SK-N-SH (cell line): ENCODE measurements around the gene TUBGCP3. TPM values are rescaled to one million over a fixed set of nuclear protein-coding genes. Genes with fewer than 3 reads are reported as not detected.

Experiments
- CTCF ChIA-PET: fragments of 300-600, 350-600 bp; formaldehyde crosslinking; extraction: SDS; loops from one replicate; lab custom pipeline; 2021; lab: Yijun Ruan, JAX
- POLR2A ChIA-PET: fragments of 350-600 bp; sonication (Branson Sonifier 250); formaldehyde crosslinking; extraction: SDS; loops from one replicate; lab custom pipeline; 2020; ENCODE audit warnings: antibody characterized with exemption, inconsistent platforms; lab: Yijun Ruan, JAX
- DNase-seq: peaks from one replicate; pipeline ENCODE4 v3.0.0; 2012
- H2AFZ ChIP-seq: fragments of 200-600 bp; sonication (generic); 2 replicates; pipeline ENCODE4 v1.8.1; 2016; ENCODE audit warnings: antibody characterized with exemption, mild to moderate bottlenecking, low read depth
- H3F3A ChIP-seq: fragments of 200-600 bp; sonication (generic); replicated peaks from 2 replicates; pipeline ENCODE3; 2016; ENCODE audit warnings: antibody characterized with exemption, mild to moderate bottlenecking; ENCODE audit not compliant: insufficient read depth
- H3K27ac ChIP-seq, 2 experiments: fragments of 200-500 bp in 1 of 2; fragments of 200-600 bp in 1 of 2; sonication (Bioruptor generic) in 1 of 2; sonication (generic), shearing (Covaris generic) in 1 of 2; 2 replicates each; pipeline versions ENCODE4 v1.5.1 to v1.6.1; 2014 to 2016; ENCODE audit warnings: low read depth in 2 of 2, inconsistent platforms in 1 of 2, low read length in 1 of 2, mild to moderate bottlenecking in 1 of 2, mixed read lengths in 1 of 2
- H3K27me3 ChIP-seq: fragments of 200-600 bp; sonication (generic), shearing (Covaris generic); 2 replicates; pipeline ENCODE4 v1.6.1; 2016; ENCODE audit warnings: mixed run types; ENCODE audit not compliant: insufficient read depth
- H3K36me3 ChIP-seq, 2 experiments: fragments of 200-500 bp in 1 of 2; fragments of 200-600 bp in 1 of 2; sonication (Bioruptor generic) in 1 of 2; sonication (generic) in 1 of 2; replicated peaks in 1 of 2; 2 replicates each; pipeline versions ENCODE3 to v1.5.1; 2014 to 2016; ENCODE audit warnings: low read length in 1 of 2, mild to moderate bottlenecking in 1 of 2; ENCODE audit not compliant: insufficient read depth in 2 of 2, control insufficient read depth in 1 of 2
- H3K4me1 ChIP-seq, 2 experiments: fragments of 200-500 bp in 1 of 2; fragments of 200-600 bp in 1 of 2; sonication (Bioruptor generic) in 1 of 2; sonication (generic), shearing (Covaris generic) in 1 of 2; 2 replicates each; pipeline versions ENCODE4 v1.5.1 to v1.6.1; 2014 to 2016; ENCODE audit warnings: low read depth in 1 of 2, low read length in 1 of 2, mixed run types in 1 of 2; ENCODE audit not compliant: insufficient read depth in 2 of 2, control insufficient read depth in 1 of 2
- H3K4me2 ChIP-seq: fragments of 200-600 bp; sonication (generic), shearing (Covaris generic); 2 replicates; pipeline ENCODE4 v1.6.1; 2017; ENCODE audit warnings: mixed run types
- H3K4me3 ChIP-seq, 2 experiments: fragments of 200-500 bp in 1 of 2; fragments of 200-600 bp in 1 of 2; sonication (Bioruptor generic) in 1 of 2; sonication (generic), shearing (Covaris generic) in 1 of 2; 2 replicates each; pipeline versions ENCODE4 v1.5.1 to v1.8.1; 2014 to 2016; ENCODE audit warnings: low read depth in 2 of 2, inconsistent platforms in 1 of 2, low read length in 1 of 2, mild to moderate bottlenecking in 1 of 2, mixed read lengths in 1 of 2, moderate library complexity in 1 of 2
- H3K79me2 ChIP-seq: fragments of 200-600 bp; sonication (generic); 2 replicates; pipeline ENCODE4 v1.8.1; 2017; ENCODE audit warnings: mild to moderate bottlenecking; ENCODE audit not compliant: insufficient read depth
- H3K9ac ChIP-seq: fragments of 200-600 bp; sonication (generic); 2 replicates; pipeline ENCODE4 v1.6.1; 2017; ENCODE audit warnings: mixed run types
- H3K9me2 ChIP-seq: fragments of 200-600 bp; sonication (generic); 2 replicates; pipeline ENCODE4 v1.6.1; 2017; ENCODE audit warnings: mixed run types
- H3K9me3 ChIP-seq: fragments of 200-600 bp; sonication (generic); 2 replicates; pipeline ENCODE4 v1.6.1; 2017; ENCODE audit warnings: mixed run types, mild to moderate bottlenecking, moderate library complexity
- H4K20me1 ChIP-seq: fragments of 200-600 bp; sonication (generic); 2 replicates; pipeline ENCODE4 v1.6.1; 2017; ENCODE audit warnings: mild to moderate bottlenecking, mixed run types; ENCODE audit not compliant: insufficient read depth
- CTCF ChIP-seq: fragments of 200-600 bp; sonication (generic); IDR thresholded peaks from 2 replicates; pipeline ENCODE4 v1.6.1; 2017; ENCODE audit warnings: antibody characterized with exemption, mild to moderate bottlenecking, moderate library complexity
- ELF1 ChIP-seq: IDR thresholded peaks from 2 replicates; pipeline ENCODE4 v1.4.0; 2012
- EP300 ChIP-seq, 2 experiments: IDR thresholded peaks; 2 replicates each; pipeline versions ENCODE4 v1.4.0 to v1.6.1; 2012; ENCODE audit warnings: borderline replicate concordance in 1 of 2, low read depth in 1 of 2, low read length in 1 of 2
- FOXM1 ChIP-seq: IDR thresholded peaks from 2 replicates; pipeline ENCODE4 v1.4.0; 2012; ENCODE audit warnings: low read depth, mild to moderate bottlenecking
- GATA2 ChIP-seq: sonication (generic); formaldehyde crosslinking; IDR thresholded peaks from 2 replicates; pipeline ENCODE4 v1.5.0; 2020; ENCODE audit warnings: mild to moderate bottlenecking, missing genetic modification reagents
- IRF3 ChIP-seq: fragments of 150-350 bp; IDR thresholded peaks from 2 replicates; pipeline ENCODE4 v1.6.1; 2016; ENCODE audit warnings: mild to moderate bottlenecking, low read depth, low read length
- MAX ChIP-seq: IDR thresholded peaks from 2 replicates; pipeline ENCODE4 v1.4.0; 2012; ENCODE audit warnings: low read depth
- MEF2A ChIP-seq: IDR thresholded peaks from 2 replicates; pipeline ENCODE4 v1.4.0; 2012; ENCODE audit warnings: low read depth, borderline replicate concordance
- POLR2AphosphoS5 ChIP-seq: IDR thresholded peaks from 2 replicates; pipeline ENCODE4 v1.6.1; 2012; ENCODE audit warnings: low read depth, low read length
- RAD21 ChIP-seq: IDR thresholded peaks from 2 replicates; pipeline ENCODE4 v1.6.1; 2012; ENCODE audit warnings: mild to moderate bottlenecking, low read length
- RCOR1 ChIP-seq: fragments of 150-350 bp; IDR thresholded peaks from 2 replicates; pipeline ENCODE4 v1.6.1; 2017; ENCODE audit warnings: antibody characterized with exemption, low read length
- REST ChIP-seq: IDR thresholded peaks from 2 replicates; pipeline ENCODE4 v1.6.1; 2012; ENCODE audit warnings: mild to moderate bottlenecking, low read depth, low read length, moderate library complexity
- RFX5 ChIP-seq: IDR thresholded peaks from 2 replicates; pipeline ENCODE4 v1.6.1; 2012; ENCODE audit warnings: mild to moderate bottlenecking, improper control_type of control experiment, low read length
- TAF1 ChIP-seq: IDR thresholded peaks from 2 replicates; pipeline ENCODE4 v1.6.1; 2012; ENCODE audit warnings: low read depth, mild to moderate bottlenecking, low read length, moderate library complexity, borderline replicate concordance
- TCF12 ChIP-seq: IDR thresholded peaks from 2 replicates; pipeline ENCODE4 v1.4.0; 2012
- YY1 ChIP-seq: IDR thresholded peaks from 2 replicates; pipeline ENCODE4 v1.4.0; 2012; ENCODE audit warnings: low read depth, mild to moderate bottlenecking
- WGBS: methylation state at CpG from one replicate; pipeline ENCODE4 v1.1.6; 2017; ENCODE audit warnings: low lambda C conversion rate; 5-methylcytosine and 5-hydroxymethylcytosine counted together
- polyA plus RNA-seq, 3 experiments: library from polyadenylated mRNA; depleted of rRNA; stranded (reverse); fragments of >200 nt; gene quantifications; 2 replicates each; pipeline ENCODE4 v1.2.3, GENCODE V29; 2012

Gene TUBGCP3
- polyA plus RNA-seq, 1 of the 3 experiments (the other 2 are of a cell fraction) = 16.8 TPM

- no peak overlapping the region for H3K9ac ChIP-seq
- 0 out of 2 replicates have a peak, but pooled peaks cover 2% of the 10 kb centered on the region for H4K20me1 ChIP-seq
- ChIA-PET POLR2A (no interaction called here), CTCF (interaction anchor here (1.0 kb wide), 1 partner anchor 91 kb away, joined by 3 read pairs; no protein-coding TSS in a partner anchor)
- H3K9me3 ChIP-seq = no peaks in the 10 kb centered on the region
- H3K27me3 ChIP-seq = no peaks in the 10 kb centered on the region
- no peaks in the 10 kb centered on the region for H3K4me1 ChIP-seq
- H2AFZ ChIP-seq = no peak overlapping the region
- DNase-seq = no peak
- no peaks in the 10 kb centered on the region for H3F3A ChIP-seq
- H3K27ac ChIP-seq = no peak overlapping the region
- H3K4me2 ChIP-seq = no peak overlapping the region
- H3K4me3 ChIP-seq = no peak overlapping the region
- no peaks in the 10 kb centered on the region for H3K9me2 ChIP-seq
- no peak for TF ChIP-seq MAX
- WGBS = 95% methylated on average over 10 of the region's 13 CpGs
- no peaks in the 10 kb centered on the region for H3K79me2 ChIP-seq
- peaks cover 30 to 55% of the 10 kb centered on the region in 2 experiments for H3K36me3 ChIP-seq
Measured at GRCh38 chr13:112516218-112516617, 71.7 kb downstream of the TUBGCP3 start.

- Histone ChIP-seq H3K27me3 (no peaks in the 10 kb centered on the region), H3K4me3 (no peak overlapping the region), H2AFZ (no peak overlapping the region), H4K20me1 (0 out of 2 replicates have a peak, but pooled peaks cover 5% of the 10 kb centered on the region), H3K9ac (no peak overlapping the region), H3K27ac (no peak overlapping the region), H3K9me2 (no peaks in the 10 kb centered on the region), H3K4me2 (no peak overlapping the region), H3K79me2 (no peaks in the 10 kb centered on the region), H3K36me3 (peaks cover 27 to 43% of the 10 kb centered on the region in 2 experiments), H3K4me1 (peaks cover 0 to 3% of the 10 kb centered on the region in 2 experiments; a peak in 2 of 4 replicates), H3K9me3 (no peaks in the 10 kb centered on the region), H3F3A (no peaks in the 10 kb centered on the region)
- WGBS = 99% methylated on average over 6 of the region's 6 CpGs
- no peak for TF ChIP-seq RCOR1
- TF ChIP-seq FOXM1 = no peak
- TF ChIP-seq YY1 = no peak
- TF ChIP-seq IRF3 = no peak
- TF ChIP-seq TAF1 = no peak
- no peak for TF ChIP-seq MEF2A
- no peak for TF ChIP-seq REST
- TF ChIP-seq ELF1 = no peak
- no peak for TF ChIP-seq GATA2 (CRISPR knock-in tag)
- no peak for TF ChIP-seq CTCF
- no peak for TF ChIP-seq POLR2AphosphoS5
- TF ChIP-seq RFX5 = no peak
- TF ChIP-seq TCF12 = no peak
- no peak for TF ChIP-seq RAD21
- TF ChIP-seq EP300 (IDR thresholded peaks at IDR 0.05; ENCODE audit: borderline replicate concordance in 1 of 2, low read depth in 1 of 2, low read length in 1 of 2) = no peak
- POLR2A ChIA-PET = no interaction called here
- DNase-seq = no peak
- CTCF ChIA-PET = no interaction called here
Measured at GRCh38 chr13:112513761-112514160, 74.2 kb downstream of the TUBGCP3 start.
